PFSK-1 (cell line): Measurements from ENCODE around the gene C5orf24.

Experiments
- POLR2AphosphoS5 ChIP-seq: IDR thresholded peaks from 2 replicates; pipeline ENCODE4 v1.6.1; 2012; ENCODE audit warnings: low read depth, mild to moderate bottlenecking, control low read depth, low read length, moderate library complexity
- SIN3A ChIP-seq: IDR thresholded peaks from 2 replicates; pipeline ENCODE4 v1.6.1; 2012; ENCODE audit warnings: mild to moderate bottlenecking, low read length, moderate library complexity, borderline replicate concordance; ENCODE audit not compliant: insufficient read depth
- TAF1 ChIP-seq: IDR thresholded peaks from 2 replicates; pipeline ENCODE4 v1.6.1; 2012; ENCODE audit warnings: low read length, control low read depth, borderline replicate concordance; ENCODE audit not compliant: insufficient read depth

DNA sequence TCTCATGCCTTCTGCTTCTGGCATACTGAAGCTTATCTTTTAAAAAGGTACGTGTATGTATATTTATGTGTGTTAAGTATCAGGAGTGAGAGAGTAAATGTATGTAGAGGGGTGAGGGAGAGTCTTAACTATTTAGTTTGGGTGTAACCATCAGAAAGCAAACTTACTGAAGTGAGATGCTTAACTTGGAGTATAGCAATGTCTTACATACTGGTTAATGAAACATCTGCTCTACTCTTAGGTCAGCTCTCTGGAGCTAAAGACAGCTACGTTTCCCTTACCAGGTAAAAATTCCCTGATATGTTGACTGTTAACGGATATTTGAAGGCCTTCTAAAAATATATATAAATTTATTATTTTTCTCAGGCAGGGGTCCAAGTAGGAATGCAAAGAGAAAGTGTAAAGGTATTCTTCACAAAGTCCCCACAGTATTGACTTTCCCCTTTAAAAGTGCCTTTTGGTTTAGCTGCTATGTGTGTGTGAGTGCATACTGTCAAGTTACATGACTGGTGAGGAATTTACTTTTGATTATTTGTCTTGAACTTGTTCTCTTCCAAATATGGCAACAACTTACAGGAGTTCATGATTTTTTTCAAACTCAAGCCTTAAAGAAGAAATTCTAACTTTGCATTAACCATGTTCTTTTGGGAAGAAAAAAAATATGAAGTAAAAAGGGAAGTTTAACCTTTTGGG, 12.3 kb upstream of the C5orf24 start:
- TF ChIP-seq SIN3A: no peak
- TF ChIP-seq TAF1: no peak
- no peak for TF ChIP-seq POLR2AphosphoS5
